ENCODE results near the gene TUBB2B.
A peak's percentile ranks its signal among the peaks of the same experiment; 100 is the strongest.
"Not testable (repeated sequence)": the region's sequence is repeated elsewhere in the genome, so short reads cannot be mapped to it uniquely, and the experiment has no call there.

Gene TUBB2B

DNA sequence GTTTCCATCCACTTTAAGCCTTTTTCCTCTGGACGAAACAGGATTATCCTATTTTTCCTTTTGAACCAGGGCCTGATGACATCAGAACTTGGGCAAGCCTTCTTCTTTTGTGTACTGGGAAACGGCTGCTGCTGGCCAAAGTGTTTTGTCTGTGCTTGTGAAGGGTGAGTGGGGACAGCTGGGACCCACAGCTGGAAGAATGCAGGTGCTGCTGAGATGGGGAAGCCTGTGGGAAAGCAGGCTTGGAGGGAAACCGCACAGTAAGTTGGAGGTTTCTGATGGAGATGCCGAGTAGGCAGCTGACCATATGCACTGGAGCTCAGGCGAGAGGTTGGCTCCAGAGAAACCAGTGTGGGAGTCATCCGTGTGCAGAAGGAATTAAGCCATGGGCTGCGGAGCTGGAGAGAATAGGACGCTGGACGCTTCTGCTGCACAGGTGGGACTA lies 22.8 kb upstream of the TUBB2B start:
- peaks cover 0 to 35% (median 17%) of the 10 kb centered on the region in 5 experiments for H3K27me3 ChIP-seq (replicated peaks in 2 of 5; ENCODE audit: control insufficient read depth in 4 of 5, insufficient read depth in 5 of 5, low read length in 4 of 5)
- WGBS (ENCODE audit: insufficient coverage), result 97% methylated on average over 8 of the region's 9 CpGs
- H3K27ac ChIP-seq (ENCODE audit: insufficient read depth in 1 of 2, low read depth in 1 of 2, low read length in 2 of 2, poor library complexity in 1 of 2, severe bottlenecking in 2 of 2), result no peak overlapping the region
- H3K4me1 ChIP-seq (ENCODE audit: control extremely low read depth in 1 of 4, control insufficient read depth in 4 of 4, insufficient read depth in 4 of 4, low read length in 3 of 4), result peaks cover 0 to 7% (median 1%) of the 10 kb centered on the region in 4 experiments
- CTCF ChIA-PET, result interaction anchor here (1.0 to 3.6 kb wide), 5 partner anchors 13 to 123 kb away, joined by 3 to 31 read pairs (median 14); no protein-coding TSS in a partner anchor
- no peak overlapping the region for H3K4me3 ChIP-seq (ENCODE audit: control insufficient read depth in 1 of 7, extremely low read depth in 1 of 7, insufficient read depth in 4 of 7, low read depth in 2 of 7, low read length in 6 of 7)
- no peaks in the 10 kb centered on the region for H3K36me3 ChIP-seq (ENCODE audit: control insufficient read depth in 4 of 4, insufficient read depth in 4 of 4, low read length in 3 of 4)
- DNase-seq, result no peak
- H3K9me3 ChIP-seq (ENCODE audit: control extremely low read depth in 1 of 5, control insufficient read depth in 4 of 5, insufficient read depth in 2 of 5, low read depth in 1 of 5, low read length in 4 of 5), result no peaks in the 10 kb centered on the region
- POLR2A ChIA-PET, result no interaction called here

DNA sequence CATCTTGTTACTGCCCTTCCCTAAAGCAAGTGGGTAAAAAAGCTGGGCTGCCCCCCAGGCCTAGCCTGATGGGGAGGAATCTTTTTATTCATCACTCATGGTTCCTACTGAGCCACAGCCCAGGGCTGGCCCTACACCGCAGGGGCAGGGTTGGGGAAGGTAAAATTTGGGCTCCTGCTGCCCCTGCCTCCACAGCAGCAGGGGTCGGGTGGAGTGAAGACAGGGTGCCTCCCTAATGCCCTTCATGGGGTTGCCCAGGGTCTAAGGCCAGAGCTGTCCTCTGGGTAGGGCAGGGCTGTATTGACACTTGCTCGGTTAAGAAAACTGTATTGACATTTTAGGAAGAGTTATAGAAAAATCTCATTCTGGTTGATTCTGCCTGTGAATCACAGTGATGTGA lies 22.4 kb upstream of the TUBB2B start:
- Histone ChIP-seq H3K9me3 (ENCODE audit: control extremely low read depth in 1 of 5, control insufficient read depth in 4 of 5, insufficient read depth in 2 of 5, low read depth in 1 of 5, low read length in 4 of 5) (no peaks in the 10 kb centered on the region), H3K27me3 (replicated peaks in 2 of 5; ENCODE audit: control insufficient read depth in 4 of 5, insufficient read depth in 5 of 5, low read length in 4 of 5) (peaks cover 0 to 33% (median 17%) of the 10 kb centered on the region in 5 experiments), H3K27ac (ENCODE audit: insufficient read depth in 1 of 2, low read depth in 1 of 2, low read length in 2 of 2, poor library complexity in 1 of 2, severe bottlenecking in 2 of 2) (no peak overlapping the region), H3K4me1 (ENCODE audit: control extremely low read depth in 1 of 4, control insufficient read depth in 4 of 4, insufficient read depth in 4 of 4, low read length in 3 of 4) (peaks cover 0 to 7% (median 1%) of the 10 kb centered on the region in 4 experiments), H3K36me3 (ENCODE audit: control insufficient read depth in 4 of 4, insufficient read depth in 4 of 4, low read length in 3 of 4) (no peaks in the 10 kb centered on the region), H3K4me3 (ENCODE audit: control insufficient read depth in 1 of 7, extremely low read depth in 1 of 7, insufficient read depth in 4 of 7, low read depth in 2 of 7, low read length in 6 of 7) (no peak overlapping the region)
- CTCF ChIA-PET, result interaction anchor here (0.6 to 3.6 kb wide), 7 partner anchors 13 to 130 kb away, joined by 3 to 31 read pairs (median 6); no protein-coding TSS in a partner anchor
- DNase-seq, result no peak
- 100% methylated on average over 3 of the region's 3 CpGs for WGBS (ENCODE audit: insufficient coverage)
- POLR2A ChIA-PET, result no interaction called here

DNA sequence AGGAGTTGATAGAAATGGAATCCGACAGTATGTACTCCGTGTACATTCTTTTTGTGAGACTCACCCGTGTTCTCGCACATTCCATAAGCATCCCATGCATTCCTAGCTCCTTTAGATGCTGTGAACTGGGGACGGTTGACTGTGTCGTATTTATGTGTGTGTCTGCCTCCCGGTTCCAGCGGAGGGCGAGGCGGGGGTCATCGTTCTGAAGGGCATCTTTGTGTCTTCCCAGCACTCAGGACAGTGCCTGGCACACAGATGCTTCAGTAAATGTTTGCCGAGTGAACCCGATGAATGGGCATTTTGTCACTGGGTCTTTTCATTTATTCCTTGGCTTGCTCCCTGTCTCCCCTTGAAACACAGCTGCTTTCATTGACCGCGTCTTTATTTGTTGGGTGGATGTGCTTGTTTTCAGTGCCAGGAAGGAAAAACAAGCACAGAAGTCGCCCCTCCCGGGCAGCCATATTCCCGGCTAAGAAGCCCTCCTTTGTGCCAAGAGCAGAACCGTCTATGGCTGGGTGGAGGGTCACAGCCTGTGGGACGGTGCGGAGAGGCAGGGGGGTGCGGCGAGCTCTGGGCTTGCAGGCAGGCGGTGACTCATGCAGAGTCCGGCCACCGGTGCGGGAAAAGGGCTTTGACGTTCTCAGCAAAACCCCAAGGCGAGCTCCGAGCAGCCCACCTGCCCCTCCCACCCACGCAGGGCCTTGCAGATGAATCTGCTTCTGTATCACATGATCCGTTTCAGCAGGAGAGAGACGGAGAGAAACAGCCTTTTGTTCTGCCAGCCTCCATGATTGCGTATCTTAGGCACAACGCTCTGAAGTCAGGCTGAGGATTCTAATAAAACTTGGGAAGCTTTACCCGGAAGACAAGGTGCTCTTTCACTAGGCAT lies 20.0 kb upstream of the TUBB2B start:
- DNase-seq, result peak in 2 of 3 donors; percentile 61 to 69
- H3K4me3 ChIP-seq (ENCODE audit: control insufficient read depth in 1 of 7, extremely low read depth in 1 of 7, insufficient read depth in 4 of 7, low read depth in 2 of 7, low read length in 6 of 7), result peak overlapping the region in 1 of 7 experiments; percentile 20
- ChIA-PET POLR2A (interaction anchor here (0.6 kb wide), 1 partner anchor 106 kb away, joined by 4 read pairs; no protein-coding TSS in a partner anchor), CTCF (interaction anchor here (1.0 to 2.4 kb wide), 12 partner anchors 10 to 485 kb away, joined by 3 to 7 read pairs (median 4); partner anchors contain the start of gene PSMG4)
- H3K27me3 ChIP-seq (replicated peaks in 2 of 5; ENCODE audit: control insufficient read depth in 4 of 5, insufficient read depth in 5 of 5, low read length in 4 of 5), result peaks cover 0 to 33% (median 11%) of the 10 kb centered on the region in 5 experiments
- H3K4me1 ChIP-seq (ENCODE audit: control extremely low read depth in 1 of 4, control insufficient read depth in 4 of 4, insufficient read depth in 4 of 4, low read length in 3 of 4), result peaks cover 0 to 7% (median 1%) of the 10 kb centered on the region in 4 experiments
- no peak overlapping the region for H3K27ac ChIP-seq (ENCODE audit: insufficient read depth in 1 of 2, low read depth in 1 of 2, low read length in 2 of 2, poor library complexity in 1 of 2, severe bottlenecking in 2 of 2)
- no peaks in the 10 kb centered on the region for H3K9me3 ChIP-seq (ENCODE audit: control extremely low read depth in 1 of 5, control insufficient read depth in 4 of 5, insufficient read depth in 2 of 5, low read depth in 1 of 5, low read length in 4 of 5)
- 71% methylated on average over 26 of the region's 36 CpGs for WGBS (ENCODE audit: insufficient coverage)
- no peaks in the 10 kb centered on the region for H3K36me3 ChIP-seq (ENCODE audit: control insufficient read depth in 4 of 4, insufficient read depth in 4 of 4, low read length in 3 of 4)

DNA sequence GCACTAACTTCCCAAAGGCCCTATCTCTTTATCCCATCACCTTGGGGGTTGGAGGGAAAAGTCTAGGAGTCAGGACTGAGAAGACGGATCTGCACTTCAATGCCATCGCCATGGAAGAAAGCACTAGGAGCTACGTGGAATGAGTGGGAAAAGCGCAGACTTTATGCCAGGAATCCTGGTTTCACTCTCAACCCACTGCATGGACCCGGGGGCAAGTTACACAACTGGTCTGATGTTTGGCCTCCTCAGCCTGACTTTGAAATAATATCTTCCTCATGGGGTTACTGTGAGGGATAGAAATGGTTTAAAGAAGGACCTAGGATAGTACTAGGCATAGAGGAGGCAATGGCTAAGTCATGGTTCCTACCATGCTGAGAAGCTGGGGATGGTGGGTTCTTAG lies 17.8 kb upstream of the TUBB2B start:
- Histone ChIP-seq H3K36me3 (ENCODE audit: control insufficient read depth in 4 of 4, insufficient read depth in 4 of 4, low read length in 3 of 4) (no peaks in the 10 kb centered on the region), H3K27me3 (replicated peaks in 2 of 5; ENCODE audit: control insufficient read depth in 4 of 5, insufficient read depth in 5 of 5, low read length in 4 of 5) (peaks cover 0 to 28% (median 11%) of the 10 kb centered on the region in 5 experiments), H3K27ac (ENCODE audit: insufficient read depth in 1 of 2, low read depth in 1 of 2, low read length in 2 of 2, poor library complexity in 1 of 2, severe bottlenecking in 2 of 2) (no peak overlapping the region), H3K4me3 (ENCODE audit: control insufficient read depth in 1 of 7, extremely low read depth in 1 of 7, insufficient read depth in 4 of 7, low read depth in 2 of 7, low read length in 6 of 7) (no peak overlapping the region), H3K9me3 (ENCODE audit: control extremely low read depth in 1 of 5, control insufficient read depth in 4 of 5, insufficient read depth in 2 of 5, low read depth in 1 of 5, low read length in 4 of 5) (no peaks in the 10 kb centered on the region), H3K4me1 (ENCODE audit: control extremely low read depth in 1 of 4, control insufficient read depth in 4 of 4, insufficient read depth in 4 of 4, low read length in 3 of 4) (peaks cover 0 to 4% (median 0%) of the 10 kb centered on the region in 4 experiments)
- CTCF ChIA-PET, result interaction anchor here (1.3 to 2.4 kb wide), 2 partner anchors 9 to 14 kb away, joined by 3 to 7 read pairs; no protein-coding TSS in a partner anchor
- no peak for DNase-seq
- 93% methylated on average over 5 of the region's 5 CpGs for WGBS (ENCODE audit: insufficient coverage)
- POLR2A ChIA-PET, result no interaction called here

DNA sequence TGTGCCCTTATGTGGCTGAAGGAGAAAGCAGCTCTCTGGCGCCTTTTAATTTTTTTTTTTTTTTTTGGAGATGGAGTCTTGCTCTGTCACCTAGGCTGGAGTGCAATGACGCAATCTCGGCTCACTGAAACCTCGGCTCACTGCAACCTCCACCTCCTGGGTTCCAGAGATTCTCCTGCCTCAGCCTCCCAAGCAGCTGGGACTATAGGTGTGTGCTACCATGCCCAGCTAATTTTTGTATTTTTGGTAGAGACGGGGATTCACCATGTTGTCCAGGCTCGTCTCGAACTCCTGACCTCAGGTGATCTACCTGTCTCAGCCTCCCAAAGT lies 17.3 kb upstream of the TUBB2B start:
- POLR2A ChIA-PET; H3K9me3 ChIP-seq (ENCODE audit: control extremely low read depth in 1 of 5, control insufficient read depth in 4 of 5, insufficient read depth in 2 of 5, low read depth in 1 of 5, low read length in 4 of 5); H3K27ac ChIP-seq (ENCODE audit: insufficient read depth in 1 of 2, low read depth in 1 of 2, low read length in 2 of 2, poor library complexity in 1 of 2, severe bottlenecking in 2 of 2); DNase-seq; H3K4me1 ChIP-seq (ENCODE audit: control extremely low read depth in 1 of 4, control insufficient read depth in 4 of 4, insufficient read depth in 4 of 4, low read length in 3 of 4); H3K4me3 ChIP-seq (ENCODE audit: control insufficient read depth in 1 of 7, extremely low read depth in 1 of 7, insufficient read depth in 4 of 7, low read depth in 2 of 7, low read length in 6 of 7); H3K36me3 ChIP-seq (ENCODE audit: control insufficient read depth in 4 of 4, insufficient read depth in 4 of 4, low read length in 3 of 4): not testable (repeated sequence)
- CTCF ChIA-PET, result interaction anchor here (1.3 to 2.4 kb wide), 2 partner anchors 9 to 13 kb away, joined by 3 to 7 read pairs; no protein-coding TSS in a partner anchor
- H3K27me3 ChIP-seq (replicated peaks in 2 of 5; ENCODE audit: control insufficient read depth in 4 of 5, insufficient read depth in 5 of 5, low read length in 4 of 5), result peaks cover 0 to 26% (median 11%) of the 10 kb centered on the region in 5 experiments
- 97% methylated on average over 7 of the region's 7 CpGs for WGBS (ENCODE audit: insufficient coverage)

DNA sequence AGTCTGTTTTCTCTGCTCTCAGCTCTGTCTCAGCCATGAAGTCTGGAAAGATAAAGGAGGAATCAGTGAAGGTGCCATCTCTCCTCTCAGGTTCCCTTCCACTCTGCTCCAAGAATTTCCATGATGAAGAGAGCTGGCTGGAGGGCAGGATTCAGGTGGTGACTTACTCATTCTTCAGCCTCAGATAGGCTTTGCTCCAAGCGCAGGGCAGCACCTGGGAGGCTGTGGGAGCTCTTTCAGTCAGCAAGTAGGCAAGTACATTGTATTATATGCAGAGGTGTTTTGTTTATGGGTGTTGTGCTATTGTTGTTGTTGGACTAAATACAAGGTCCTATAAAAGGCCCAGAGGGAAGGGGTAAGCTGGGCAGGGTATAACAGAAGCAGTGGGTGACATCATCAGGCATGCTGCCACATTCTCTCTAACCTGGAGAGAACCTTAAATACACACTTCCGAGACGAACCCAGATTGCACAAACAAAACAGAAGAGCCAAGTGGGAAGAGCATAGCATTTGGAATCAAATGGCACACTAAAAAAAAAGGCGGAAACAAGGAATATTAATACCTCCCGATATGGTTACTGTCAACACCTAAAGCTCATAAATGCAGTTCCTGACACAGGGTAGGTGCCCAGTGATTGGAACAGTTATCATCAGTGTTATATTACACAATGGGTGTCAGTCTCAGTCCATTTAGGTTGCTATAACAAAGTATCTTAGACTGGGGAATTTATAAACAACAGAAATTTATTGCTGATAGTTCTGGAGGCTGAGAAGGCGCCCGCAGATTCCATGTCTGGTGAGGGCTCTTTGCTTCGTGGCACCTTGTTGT lies 16.8 kb upstream of the TUBB2B start:
- peaks cover 0 to 4% (median 0%) of the 10 kb centered on the region in 4 experiments for H3K4me1 ChIP-seq (ENCODE audit: control extremely low read depth in 1 of 4, control insufficient read depth in 4 of 4, insufficient read depth in 4 of 4, low read length in 3 of 4)
- H3K27ac ChIP-seq (ENCODE audit: insufficient read depth in 1 of 2, low read depth in 1 of 2, low read length in 2 of 2, poor library complexity in 1 of 2, severe bottlenecking in 2 of 2), result no peak overlapping the region
- DNase-seq, result no peak
- POLR2A ChIA-PET, result no interaction called here
- H3K36me3 ChIP-seq (ENCODE audit: control insufficient read depth in 4 of 4, insufficient read depth in 4 of 4, low read length in 3 of 4), result no peaks in the 10 kb centered on the region
- 98% methylated on average over 8 of the region's 8 CpGs for WGBS (ENCODE audit: insufficient coverage)
- CTCF ChIA-PET, result interaction anchor here (1.0 to 2.4 kb wide), 2 partner anchors 8 to 117 kb away, joined by 3 to 7 read pairs; no protein-coding TSS in a partner anchor
- H3K27me3 ChIP-seq (replicated peaks in 2 of 5; ENCODE audit: control insufficient read depth in 4 of 5, insufficient read depth in 5 of 5, low read length in 4 of 5), result peaks cover 0 to 24% (median 9%) of the 10 kb centered on the region in 5 experiments
- no peak overlapping the region for H3K4me3 ChIP-seq (ENCODE audit: control insufficient read depth in 1 of 7, extremely low read depth in 1 of 7, insufficient read depth in 4 of 7, low read depth in 2 of 7, low read length in 6 of 7)
- H3K9me3 ChIP-seq (ENCODE audit: control extremely low read depth in 1 of 5, control insufficient read depth in 4 of 5, insufficient read depth in 2 of 5, low read depth in 1 of 5, low read length in 4 of 5), result no peaks in the 10 kb centered on the region

All from common myeloid progenitor, CD34-positive (primary cell).